ENCODE measurements around the gene LENG8. TPM values are rescaled to one million over a fixed set of nuclear protein-coding genes. Genes with fewer than 3 reads are reported as not detected.

Gene LENG8
- total and polyA plus RNA-seq, 2 of the 13 experiments (the other 11 are each of a cell fraction or from before 2014, with no cell fraction given): 14.3 to 41.9 TPM

DNA sequence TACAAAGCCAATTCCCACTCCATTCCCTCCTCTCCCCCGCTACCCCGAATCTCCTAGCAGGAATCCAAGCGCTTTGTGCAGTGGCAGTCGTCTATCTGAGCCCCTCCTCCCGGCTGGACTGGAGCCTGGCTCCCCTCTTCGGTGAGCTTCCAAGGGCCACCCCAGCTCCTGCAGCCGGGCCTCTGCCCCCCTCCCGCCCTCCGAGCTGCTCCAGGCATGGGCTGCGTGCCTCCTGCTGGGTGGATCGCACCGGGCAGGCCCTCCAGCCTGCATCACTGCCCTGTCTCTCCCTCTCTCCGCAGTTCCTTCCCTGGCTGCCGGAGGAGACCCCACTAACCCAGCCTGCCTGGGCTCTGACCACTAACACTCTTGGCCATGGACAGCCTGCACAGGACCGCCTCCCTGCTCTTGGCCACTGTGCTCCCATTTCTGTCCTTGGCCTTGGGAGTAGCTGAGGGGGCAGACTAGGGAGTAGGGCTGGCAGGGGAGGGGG is 12.9 kb upstream of the LENG8 start:
- no peak overlapping the region for H3K4me2 ChIP-seq (ENCODE audit: low read depth, low read length)
- H3K36me3 ChIP-seq (replicated peaks in 1 of 2; ENCODE audit: control insufficient read depth in 1 of 2, insufficient read depth in 2 of 2, low read length in 2 of 2): peaks cover 0 to 1% of the 10 kb centered on the region in 2 experiments; a peak in 1 of 5 replicates
- H3K79me2 ChIP-seq (ENCODE audit: insufficient read depth, low read length): no peaks in the 10 kb centered on the region
- H3K27me3 ChIP-seq (ENCODE audit: control insufficient read depth in 1 of 2, insufficient read depth in 2 of 2, low read length in 2 of 2): no peaks in the 10 kb centered on the region
- H4K20me1 ChIP-seq (ENCODE audit: insufficient read depth, low read length): peaks cover 4% of the 10 kb centered on the region; the same call in 1 of the 2 replicates
- H3K9ac ChIP-seq (ENCODE audit: insufficient read depth, low read depth, low read length): no peak overlapping the region
- DNase-seq (ENCODE audit: low spot score) (no peak), ATAC-seq (no peak; the same call in 2 of the 3 replicates), FAIRE-seq (no peak)
- 95% methylated on average over 12 of the region's 15 CpGs for WGBS (ENCODE audit: low lambda C conversion rate)
- BruUV-seq (replicated peaks): no TSS peak
- intact Hi-C loops (cut with micrococcal nuclease; ENCODE audit: unreplicated experiment) (no loop called here), in situ Hi-C loops (cut with HindIII; ENCODE audit: extremely low pct_ligation_motif_present, low pct_unique_long_range_greater_than_20kb) (no loop called here)
- H3K9me3 ChIP-seq (ENCODE audit: low read length): no peaks in the 10 kb centered on the region
- H3K27ac ChIP-seq (ENCODE audit: extremely low read length, insufficient read depth, low read length): no peak overlapping the region
- no peak overlapping the region for H3K4me3 ChIP-seq (replicated peaks in 1 of 3; ENCODE audit: insufficient read depth in 1 of 3, low read depth in 2 of 3, low read length in 3 of 3)
- ChIA-PET CTCF (ENCODE audit: low intra/inter-chr PET ratio, low total read pairs) (no interaction called here), POLR2A (interaction anchor here (1.1 to 1.4 kb wide), 4 partner anchors 12 to 28 kb away, joined by 3 to 5 read pairs (median 4); partner anchors contain the start of genes LENG8 and LENG9)
- no peaks in the 10 kb centered on the region for H3K4me1 ChIP-seq (ENCODE audit: insufficient read depth, low read length)
- H2AFZ ChIP-seq (ENCODE audit: low read length): no peak overlapping the region
- TF ChIP-seq MTA1 (CRISPR knock-in tag; IDR thresholded peaks at IDR 0.05; ENCODE audit: borderline replicate concordance): no peak
- TF ChIP-seq STAT5B (CRISPR knock-in tag; IDR thresholded peaks at IDR 0.05): no peak
- no peak for TF ChIP-seq SOX5 (CRISPR knock-in tag; IDR thresholded peaks at IDR 0.05; ENCODE audit: borderline replicate concordance)
- TF ChIP-seq ZNF607 (CRISPR knock-in tag; IDR thresholded peaks at IDR 0.05; ENCODE audit: borderline replicate concordance): no peak
- TF ChIP-seq ZNF430 (CRISPR knock-in tag; IDR thresholded peaks at IDR 0.05): no peak
- TF ChIP-seq, protein P1, sequence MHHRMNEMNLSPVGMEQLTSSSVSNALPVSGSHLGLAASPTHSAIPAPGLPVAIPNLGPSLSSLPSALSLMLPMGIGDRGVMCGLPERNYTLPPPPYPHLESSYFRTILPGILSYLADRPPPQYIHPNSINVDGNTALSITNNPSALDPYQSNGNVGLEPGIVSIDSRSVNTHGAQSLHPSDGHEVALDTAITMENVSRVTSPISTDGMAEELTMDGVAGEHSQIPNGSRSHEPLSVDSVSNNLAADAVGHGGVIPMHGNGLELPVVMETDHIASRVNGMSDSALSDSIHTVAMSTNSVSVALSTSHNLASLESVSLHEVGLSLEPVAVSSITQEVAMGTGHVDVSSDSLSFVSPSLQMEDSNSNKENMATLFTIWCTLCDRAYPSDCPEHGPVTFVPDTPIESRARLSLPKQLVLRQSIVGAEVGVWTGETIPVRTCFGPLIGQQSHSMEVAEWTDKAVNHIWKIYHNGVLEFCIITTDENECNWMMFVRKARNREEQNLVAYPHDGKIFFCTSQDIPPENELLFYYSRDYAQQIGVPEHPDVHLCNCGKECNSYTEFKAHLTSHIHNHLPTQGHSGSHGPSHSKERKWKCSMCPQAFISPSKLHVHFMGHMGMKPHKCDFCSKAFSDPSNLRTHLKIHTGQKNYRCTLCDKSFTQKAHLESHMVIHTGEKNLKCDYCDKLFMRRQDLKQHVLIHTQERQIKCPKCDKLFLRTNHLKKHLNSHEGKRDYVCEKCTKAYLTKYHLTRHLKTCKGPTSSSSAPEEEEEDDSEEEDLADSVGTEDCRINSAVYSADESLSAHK (CRISPR knock-in tag; IDR thresholded peaks at IDR 0.05; ENCODE audit: borderline replicate concordance): no peak
- TF ChIP-seq, protein P2, sequence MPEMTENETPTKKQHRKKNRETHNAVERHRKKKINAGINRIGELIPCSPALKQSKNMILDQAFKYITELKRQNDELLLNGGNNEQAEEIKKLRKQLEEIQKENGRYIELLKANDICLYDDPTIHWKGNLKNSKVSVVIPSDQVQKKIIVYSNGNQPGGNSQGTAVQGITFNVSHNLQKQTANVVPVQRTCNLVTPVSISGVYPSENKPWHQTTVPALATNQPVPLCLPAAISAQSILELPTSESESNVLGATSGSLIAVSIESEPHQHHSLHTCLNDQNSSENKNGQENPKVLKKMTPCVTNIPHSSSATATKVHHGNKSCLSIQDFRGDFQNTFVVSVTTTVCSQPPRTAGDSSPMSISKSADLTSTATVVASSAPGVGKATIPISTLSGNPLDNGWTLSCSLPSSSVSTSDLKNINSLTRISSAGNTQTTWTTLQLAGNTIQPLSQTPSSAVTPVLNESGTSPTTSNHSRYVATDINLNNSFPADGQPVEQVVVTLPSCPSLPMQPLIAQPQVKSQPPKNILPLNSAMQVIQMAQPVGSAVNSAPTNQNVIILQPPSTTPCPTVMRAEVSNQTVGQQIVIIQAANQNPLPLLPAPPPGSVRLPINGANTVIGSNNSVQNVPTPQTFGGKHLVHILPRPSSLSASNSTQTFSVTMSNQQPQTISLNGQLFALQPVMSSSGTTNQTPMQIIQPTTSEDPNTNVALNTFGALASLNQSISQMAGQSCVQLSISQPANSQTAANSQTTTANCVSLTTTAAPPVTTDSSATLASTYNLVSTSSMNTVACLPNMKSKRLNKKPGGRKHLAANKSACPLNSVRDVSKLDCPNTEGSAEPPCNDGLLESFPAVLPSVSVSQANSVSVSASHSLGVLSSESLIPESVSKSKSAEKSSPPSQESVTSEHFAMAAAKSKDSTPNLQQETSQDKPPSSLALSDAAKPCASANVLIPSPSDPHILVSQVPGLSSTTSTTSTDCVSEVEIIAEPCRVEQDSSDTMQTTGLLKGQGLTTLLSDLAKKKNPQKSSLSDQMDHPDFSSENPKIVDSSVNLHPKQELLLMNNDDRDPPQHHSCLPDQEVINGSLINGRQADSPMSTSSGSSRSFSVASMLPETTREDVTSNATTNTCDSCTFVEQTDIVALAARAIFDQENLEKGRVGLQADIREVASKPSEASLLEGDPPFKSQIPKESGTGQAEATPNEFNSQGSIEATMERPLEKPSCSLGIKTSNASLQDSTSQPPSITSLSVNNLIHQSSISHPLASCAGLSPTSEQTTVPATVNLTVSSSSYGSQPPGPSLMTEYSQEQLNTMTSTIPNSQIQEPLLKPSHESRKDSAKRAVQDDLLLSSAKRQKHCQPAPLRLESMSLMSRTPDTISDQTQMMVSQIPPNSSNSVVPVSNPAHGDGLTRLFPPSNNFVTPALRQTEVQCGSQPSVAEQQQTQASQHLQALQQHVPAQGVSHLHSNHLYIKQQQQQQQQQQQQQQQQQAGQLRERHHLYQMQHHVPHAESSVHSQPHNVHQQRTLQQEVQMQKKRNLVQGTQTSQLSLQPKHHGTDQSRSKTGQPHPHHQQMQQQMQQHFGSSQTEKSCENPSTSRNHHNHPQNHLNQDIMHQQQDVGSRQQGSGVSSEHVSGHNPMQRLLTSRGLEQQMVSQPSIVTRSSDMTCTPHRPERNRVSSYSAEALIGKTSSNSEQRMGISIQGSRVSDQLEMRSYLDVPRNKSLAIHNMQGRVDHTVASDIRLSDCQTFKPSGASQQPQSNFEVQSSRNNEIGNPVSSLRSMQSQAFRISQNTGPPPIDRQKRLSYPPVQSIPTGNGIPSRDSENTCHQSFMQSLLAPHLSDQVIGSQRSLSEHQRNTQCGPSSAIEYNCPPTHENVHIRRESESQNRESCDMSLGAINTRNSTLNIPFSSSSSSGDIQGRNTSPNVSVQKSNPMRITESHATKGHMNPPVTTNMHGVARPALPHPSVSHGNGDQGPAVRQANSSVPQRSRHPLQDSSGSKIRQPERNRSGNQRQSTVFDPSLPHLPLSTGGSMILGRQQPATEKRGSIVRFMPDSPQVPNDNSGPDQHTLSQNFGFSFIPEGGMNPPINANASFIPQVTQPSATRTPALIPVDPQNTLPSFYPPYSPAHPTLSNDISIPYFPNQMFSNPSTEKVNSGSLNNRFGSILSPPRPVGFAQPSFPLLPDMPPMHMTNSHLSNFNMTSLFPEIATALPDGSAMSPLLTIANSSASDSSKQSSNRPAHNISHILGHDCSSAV (CRISPR knock-in tag; IDR thresholded peaks at IDR 0.05; ENCODE audit: borderline replicate concordance): no peak
- no peak for TF ChIP-seq RARG (CRISPR knock-in tag; IDR thresholded peaks at IDR 0.05; ENCODE audit: low read depth)
- TF ChIP-seq AGO2 (optimal IDR thresholded peaks at IDR 0.05; ENCODE audit: low read depth, low read length): peak; percentile 59
- TF ChIP-seq EEA1 (CRISPR knock-in tag; IDR thresholded peaks at IDR 0.05; ENCODE audit: borderline replicate concordance): no peak
- no peak for TF ChIP-seq SMYD3 (CRISPR knock-in tag; IDR thresholded peaks at IDR 0.05)
- TF ChIP-seq POLR2A (IDR thresholded peaks at IDR 0.05; ENCODE audit: insufficient read depth in 1 of 2, low read depth in 2 of 2, low read length in 2 of 2): peak in 1 of 2 experiments; percentile 51; a peak in 1 of 4 replicates
- no peak for TF ChIP-seq TAF1 (CRISPR knock-in tag; IDR thresholded peaks at IDR 0.05)
- no peak for TF ChIP-seq ZNF781 (CRISPR knock-in tag; IDR thresholded peaks at IDR 0.05; ENCODE audit: borderline replicate concordance, not compliant biosample characterization)
- TF ChIP-seq POLR2G (IDR thresholded peaks at IDR 0.05; ENCODE audit: low read depth, low read length): peak; percentile 38; the same call in 1 of the 2 replicates

Measured in HepG2 (cell line).